LNCAP (cell line): ENCODE results near the gene ZBTB37.

Experiments
- TF ChIP-seq, protein P1 (sequence below): fragments of 450-650 bp; IDR thresholded peaks from 2 replicates; pipeline ENCODE4 v1.5.1; 2017; ENCODE audit warnings: mild to moderate bottlenecking

The ZBTB37 gene, protein sequence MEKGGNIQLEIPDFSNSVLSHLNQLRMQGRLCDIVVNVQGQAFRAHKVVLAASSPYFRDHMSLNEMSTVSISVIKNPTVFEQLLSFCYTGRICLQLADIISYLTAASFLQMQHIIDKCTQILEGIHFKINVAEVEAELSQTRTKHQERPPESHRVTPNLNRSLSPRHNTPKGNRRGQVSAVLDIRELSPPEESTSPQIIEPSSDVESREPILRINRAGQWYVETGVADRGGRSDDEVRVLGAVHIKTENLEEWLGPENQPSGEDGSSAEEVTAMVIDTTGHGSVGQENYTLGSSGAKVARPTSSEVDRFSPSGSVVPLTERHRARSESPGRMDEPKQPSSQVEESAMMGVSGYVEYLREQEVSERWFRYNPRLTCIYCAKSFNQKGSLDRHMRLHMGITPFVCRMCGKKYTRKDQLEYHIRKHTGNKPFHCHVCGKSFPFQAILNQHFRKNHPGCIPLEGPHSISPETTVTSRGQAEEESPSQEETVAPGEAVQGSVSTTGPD

DNA sequence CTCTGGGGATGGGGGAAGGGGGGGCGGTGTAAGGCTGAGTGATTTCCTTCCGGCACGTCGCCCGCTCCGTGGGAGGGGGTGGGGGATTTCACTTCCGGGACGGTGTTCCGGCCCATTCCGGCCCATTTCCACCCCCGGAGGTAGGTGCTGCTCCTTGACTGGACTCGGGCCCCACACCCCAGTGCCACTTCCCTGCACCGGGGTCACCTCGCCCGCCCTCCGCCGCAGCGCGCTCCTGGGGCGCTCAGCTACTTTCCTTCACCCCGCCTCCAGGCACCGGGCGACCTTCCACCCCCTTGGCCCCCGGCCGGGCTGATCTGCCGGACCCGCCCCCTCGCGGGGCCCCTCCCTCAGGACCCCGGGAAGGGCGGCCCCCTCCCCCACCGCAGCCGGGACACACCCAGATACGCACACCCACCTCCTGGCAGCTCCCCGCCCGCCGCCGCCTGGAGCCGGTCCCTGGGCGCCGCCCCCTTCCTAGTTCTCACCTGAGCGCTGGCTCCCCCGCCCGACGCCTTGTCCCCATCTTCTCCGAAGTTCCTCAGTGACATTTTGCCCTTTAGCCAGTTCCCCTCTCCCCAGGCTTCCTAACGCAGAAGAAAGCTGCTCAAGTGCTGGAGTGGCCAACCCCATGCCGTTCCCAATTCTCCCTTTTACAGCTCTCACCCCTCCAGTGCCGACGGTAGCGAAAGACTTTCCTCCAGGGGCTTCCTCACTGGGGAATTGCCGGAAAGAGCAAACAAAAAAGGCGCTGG lies at the start of gene ZBTB37:
TSS of gene ZBTB37 (plus strand) at position 115 of the 755 bp plus-strand sequence. CDS start 1,846 bp downstream, outside the sequence.
- TF ChIP-seq, protein P1, sequence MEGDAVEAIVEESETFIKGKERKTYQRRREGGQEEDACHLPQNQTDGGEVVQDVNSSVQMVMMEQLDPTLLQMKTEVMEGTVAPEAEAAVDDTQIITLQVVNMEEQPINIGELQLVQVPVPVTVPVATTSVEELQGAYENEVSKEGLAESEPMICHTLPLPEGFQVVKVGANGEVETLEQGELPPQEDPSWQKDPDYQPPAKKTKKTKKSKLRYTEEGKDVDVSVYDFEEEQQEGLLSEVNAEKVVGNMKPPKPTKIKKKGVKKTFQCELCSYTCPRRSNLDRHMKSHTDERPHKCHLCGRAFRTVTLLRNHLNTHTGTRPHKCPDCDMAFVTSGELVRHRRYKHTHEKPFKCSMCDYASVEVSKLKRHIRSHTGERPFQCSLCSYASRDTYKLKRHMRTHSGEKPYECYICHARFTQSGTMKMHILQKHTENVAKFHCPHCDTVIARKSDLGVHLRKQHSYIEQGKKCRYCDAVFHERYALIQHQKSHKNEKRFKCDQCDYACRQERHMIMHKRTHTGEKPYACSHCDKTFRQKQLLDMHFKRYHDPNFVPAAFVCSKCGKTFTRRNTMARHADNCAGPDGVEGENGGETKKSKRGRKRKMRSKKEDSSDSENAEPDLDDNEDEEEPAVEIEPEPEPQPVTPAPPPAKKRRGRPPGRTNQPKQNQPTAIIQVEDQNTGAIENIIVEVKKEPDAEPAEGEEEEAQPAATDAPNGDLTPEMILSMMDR, result no peak

DNA sequence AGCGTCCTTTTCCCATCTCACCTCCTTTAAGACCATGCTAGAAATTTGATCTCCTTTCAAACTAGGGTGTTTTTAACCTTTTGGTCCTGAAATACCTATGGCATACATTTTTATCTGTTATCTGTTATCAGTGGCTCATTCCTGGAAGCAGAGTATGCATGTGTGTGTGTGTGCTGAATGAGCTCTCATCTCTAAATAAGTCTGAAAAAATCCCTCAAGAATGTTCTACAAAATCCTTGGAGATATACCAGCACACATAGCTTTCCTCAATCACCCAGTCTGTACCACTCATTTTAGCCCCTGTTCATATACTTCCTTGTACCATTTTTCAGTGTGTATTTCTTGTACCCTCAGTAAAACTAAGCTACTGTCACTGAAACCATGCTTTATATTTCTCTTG lies 49.7 kb upstream of the ZBTB37 start:
- TF ChIP-seq, protein P1, result no peak

DNA sequence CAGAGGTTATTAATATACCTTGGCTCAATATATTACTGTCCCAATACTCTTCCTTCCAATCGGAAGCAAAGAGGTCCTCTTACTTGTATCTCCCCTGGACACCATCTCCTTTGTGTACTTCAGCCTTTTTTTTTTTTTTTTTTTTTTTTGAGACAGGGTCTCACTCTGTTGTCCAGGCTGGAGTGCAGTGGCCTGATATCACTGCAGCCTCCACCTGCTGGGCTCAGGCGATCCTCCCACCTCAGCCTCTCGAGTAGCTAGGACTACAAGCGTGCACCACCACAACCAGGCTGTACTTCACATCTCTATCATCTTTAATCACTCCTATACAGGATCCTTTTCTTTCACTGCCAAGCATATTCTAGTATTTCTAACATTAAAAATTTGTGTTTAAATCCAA lies 46.5 kb upstream of the ZBTB37 start:
- TF ChIP-seq, protein P1, result no peak

DNA sequence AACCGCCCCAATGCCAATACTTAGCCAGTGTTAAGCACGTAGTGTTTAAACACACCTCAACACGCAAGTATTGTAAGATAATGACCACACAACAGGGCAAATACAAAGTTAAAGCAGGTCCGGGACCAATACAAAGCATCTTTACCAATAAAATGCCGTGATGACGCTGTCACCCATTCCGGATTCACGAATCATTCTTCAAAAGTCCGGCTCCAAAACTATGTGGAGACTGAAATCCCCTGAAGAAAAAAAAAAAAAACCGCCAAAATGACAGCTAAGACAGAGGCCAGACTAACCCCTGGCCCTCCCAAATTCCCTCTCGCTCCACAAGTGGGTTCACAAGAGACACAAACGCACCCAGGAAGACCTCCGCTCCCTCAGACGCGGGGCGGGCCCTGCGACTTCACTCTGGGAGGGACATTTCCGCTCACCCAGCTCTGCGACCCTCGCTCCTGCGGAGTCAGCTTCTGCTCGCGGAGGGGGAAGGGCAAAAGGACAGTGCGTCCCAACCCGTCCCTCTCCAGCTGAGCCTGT lies 44.3 kb upstream of the ZBTB37 start:
- TF ChIP-seq, protein P1, result no peak

DNA sequence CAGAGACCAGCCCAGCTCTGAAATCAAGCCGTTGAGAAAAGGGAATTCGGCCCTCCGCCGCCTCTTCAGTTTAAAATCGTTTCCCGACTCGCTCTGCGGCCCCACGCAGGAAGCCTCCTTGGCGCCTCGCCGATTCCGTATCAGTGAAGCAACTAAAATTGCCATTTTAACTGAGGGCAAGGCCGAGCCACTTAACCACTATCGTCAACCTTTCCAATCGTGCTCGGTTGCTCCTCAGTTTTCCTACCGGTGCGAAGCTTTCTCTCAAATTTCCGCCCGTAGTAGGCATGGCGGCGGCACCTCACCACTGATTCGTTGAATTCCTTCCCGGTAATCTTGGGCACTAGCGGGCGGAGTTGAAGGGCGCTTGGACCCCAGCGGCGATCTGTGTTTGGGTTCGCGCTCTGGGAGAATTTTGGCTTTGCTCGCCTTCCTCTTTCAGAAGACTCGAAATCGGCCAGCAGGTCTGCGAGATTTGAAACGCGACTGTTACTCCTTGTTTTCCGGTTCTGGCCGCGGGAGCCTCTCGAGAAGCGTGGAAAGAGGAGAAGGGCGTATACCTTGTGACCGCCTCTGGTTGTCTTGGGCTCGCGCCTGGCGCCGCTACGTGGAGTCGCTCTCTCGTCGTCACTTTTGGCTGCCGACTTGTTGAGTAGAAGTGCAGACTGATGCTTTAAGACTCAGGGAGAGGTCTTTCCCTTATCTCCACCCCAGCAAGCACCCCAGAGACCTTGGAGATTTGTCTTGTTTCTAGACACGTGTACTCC lies 43.7 kb upstream of the ZBTB37 start, which contains the start of the genes CENPL and DARS2:
TSS of gene CENPL (minus strand) at position 569 of the 767 bp plus-strand sequence. CDS start 13,584 bp downstream, outside the sequence.
TSS of gene DARS2 (plus strand) at position 359 of the 767 bp plus-strand sequence. CDS start 557 bp downstream, outside the sequence.
- TF ChIP-seq, protein P1, result no peak

DNA sequence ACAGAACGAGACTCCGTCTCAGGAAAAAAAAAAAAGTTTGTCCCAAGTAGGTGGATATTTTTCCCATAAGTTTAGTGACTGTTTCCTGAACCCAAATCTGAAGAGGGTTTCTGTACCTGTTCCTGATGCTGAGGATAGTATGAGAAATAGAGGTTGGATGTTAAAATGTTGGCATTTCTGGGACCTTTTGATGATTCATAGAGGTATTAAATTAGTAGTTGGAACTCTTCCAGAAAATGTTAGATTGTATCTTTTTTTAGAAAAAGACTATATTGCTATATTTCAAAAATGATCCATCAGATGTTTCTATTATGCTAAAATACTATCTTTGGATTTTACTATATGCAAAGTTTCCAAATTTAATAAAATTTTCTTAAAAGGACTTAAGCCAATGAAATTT lies 40.6 kb upstream of the ZBTB37 start:
- TF ChIP-seq, protein P1, result no peak

DNA sequence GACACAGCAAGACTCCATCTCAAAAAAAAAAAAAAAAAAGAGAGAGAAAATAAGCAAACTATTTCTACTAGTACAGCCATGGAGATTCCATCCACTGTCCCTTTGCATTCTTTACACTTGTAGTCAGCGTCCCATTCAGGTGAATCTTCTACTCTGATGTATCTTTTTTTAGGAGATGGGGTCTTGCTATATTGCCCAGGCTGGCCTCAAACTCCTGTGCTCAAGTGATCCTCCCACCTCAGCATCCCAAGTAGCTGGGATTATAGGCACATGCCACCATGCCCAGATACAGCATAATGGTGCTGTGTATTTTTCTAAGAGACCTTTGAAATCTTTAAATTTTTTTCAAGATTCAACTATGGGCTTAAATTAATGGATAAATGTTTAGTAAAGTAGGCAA lies 35.4 kb upstream of the ZBTB37 start:
- TF ChIP-seq, protein P1, result no peak
